ENCODE data around the gene PIK3AP1. TPM values are rescaled to one million over a fixed set of nuclear protein-coding genes. Genes with fewer than 3 reads are reported as not detected.

The PIK3AP1 gene
- polyA plus RNA-seq, 1 of the 3 experiments (the other 2 are of a cell fraction), result 0.07 TPM

- Histone ChIP-seq H3K9ac (no peak overlapping the region), H3K27me3 (ENCODE audit: insufficient read depth) (no peaks in the 10 kb centered on the region), H3K4me1 (ENCODE audit: control insufficient read depth in 1 of 2, insufficient read depth in 2 of 2, low read depth in 1 of 2, low read length in 1 of 2) (peaks cover 0 to 7% of the 10 kb centered on the region in 2 experiments; a peak in 1 of 4 replicates), H4K20me1 (ENCODE audit: insufficient read depth) (no peaks in the 10 kb centered on the region), H3K9me3 (no peaks in the 10 kb centered on the region), H3F3A (replicated peaks; ENCODE audit: insufficient read depth) (no peaks in the 10 kb centered on the region), H3K4me3 (ENCODE audit: low read depth in 2 of 2, low read length in 1 of 2) (no peak overlapping the region), H3K36me3 (replicated peaks in 1 of 2; ENCODE audit: control insufficient read depth in 1 of 2, insufficient read depth in 2 of 2, low read length in 1 of 2) (no peaks in the 10 kb centered on the region), H3K9me2 (no peaks in the 10 kb centered on the region), H2AFZ (ENCODE audit: low read depth) (no peak overlapping the region), H3K79me2 (ENCODE audit: insufficient read depth) (no peaks in the 10 kb centered on the region), H3K27ac (ENCODE audit: low read depth in 2 of 2, low read length in 1 of 2) (no peak overlapping the region), H3K4me2 (no peak overlapping the region)
- POLR2A ChIA-PET, result no interaction called here
- TF ChIP-seq GABPA (IDR thresholded peaks at IDR 0.05; ENCODE audit: low read depth) (no peak), SMC3 (IDR thresholded peaks at IDR 0.05; ENCODE audit: low read depth, low read length) (no peak)
- TF ChIP-seq, protein P1, sequence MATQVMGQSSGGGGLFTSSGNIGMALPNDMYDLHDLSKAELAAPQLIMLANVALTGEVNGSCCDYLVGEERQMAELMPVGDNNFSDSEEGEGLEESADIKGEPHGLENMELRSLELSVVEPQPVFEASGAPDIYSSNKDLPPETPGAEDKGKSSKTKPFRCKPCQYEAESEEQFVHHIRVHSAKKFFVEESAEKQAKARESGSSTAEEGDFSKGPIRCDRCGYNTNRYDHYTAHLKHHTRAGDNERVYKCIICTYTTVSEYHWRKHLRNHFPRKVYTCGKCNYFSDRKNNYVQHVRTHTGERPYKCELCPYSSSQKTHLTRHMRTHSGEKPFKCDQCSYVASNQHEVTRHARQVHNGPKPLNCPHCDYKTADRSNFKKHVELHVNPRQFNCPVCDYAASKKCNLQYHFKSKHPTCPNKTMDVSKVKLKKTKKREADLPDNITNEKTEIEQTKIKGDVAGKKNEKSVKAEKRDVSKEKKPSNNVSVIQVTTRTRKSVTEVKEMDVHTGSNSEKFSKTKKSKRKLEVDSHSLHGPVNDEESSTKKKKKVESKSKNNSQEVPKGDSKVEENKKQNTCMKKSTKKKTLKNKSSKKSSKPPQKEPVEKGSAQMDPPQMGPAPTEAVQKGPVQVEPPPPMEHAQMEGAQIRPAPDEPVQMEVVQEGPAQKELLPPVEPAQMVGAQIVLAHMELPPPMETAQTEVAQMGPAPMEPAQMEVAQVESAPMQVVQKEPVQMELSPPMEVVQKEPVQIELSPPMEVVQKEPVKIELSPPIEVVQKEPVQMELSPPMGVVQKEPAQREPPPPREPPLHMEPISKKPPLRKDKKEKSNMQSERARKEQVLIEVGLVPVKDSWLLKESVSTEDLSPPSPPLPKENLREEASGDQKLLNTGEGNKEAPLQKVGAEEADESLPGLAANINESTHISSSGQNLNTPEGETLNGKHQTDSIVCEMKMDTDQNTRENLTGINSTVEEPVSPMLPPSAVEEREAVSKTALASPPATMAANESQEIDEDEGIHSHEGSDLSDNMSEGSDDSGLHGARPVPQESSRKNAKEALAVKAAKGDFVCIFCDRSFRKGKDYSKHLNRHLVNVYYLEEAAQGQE (IDR thresholded peaks at IDR 0.05; ENCODE audit: low read depth, low read length), result no peak
- WGBS (ENCODE audit: low lambda C conversion rate), result 91% methylated on average over 2 of the region's 2 CpGs
- CTCF ChIA-PET, result interaction anchor here (2.0 kb wide), 1 partner anchor 258 kb away, joined by 6 read pairs; no protein-coding TSS in a partner anchor
- no peak for DNase-seq
These were observed 47.3 kb upstream of the PIK3AP1 start for GRCh38 chr10:96767611-96768010.

- no peak overlapping the region for H3K27ac ChIP-seq (ENCODE audit: low read depth in 2 of 2, low read length in 1 of 2)
- no peaks in the 10 kb centered on the region for H3F3A ChIP-seq (replicated peaks; ENCODE audit: insufficient read depth)
- POLR2A ChIA-PET, result no interaction called here
- H3K27me3 ChIP-seq (ENCODE audit: insufficient read depth), result no peaks in the 10 kb centered on the region; the same call in 1 of the 2 replicates
- no peak overlapping the region for H2AFZ ChIP-seq (ENCODE audit: low read depth)
- DNase-seq, result peak; percentile 78
- WGBS (ENCODE audit: low lambda C conversion rate), result 23% methylated on average over 9 of the region's 9 CpGs
- CTCF ChIA-PET, result no interaction called here
- TF ChIP-seq EP300 (IDR thresholded peaks at IDR 0.05; ENCODE audit: borderline replicate concordance in 1 of 2, low read depth in 1 of 2, low read length in 1 of 2), result no peak
- TF ChIP-seq CTCF (IDR thresholded peaks at IDR 0.05), result peak; percentile 93
- TF ChIP-seq SMC3 (IDR thresholded peaks at IDR 0.05; ENCODE audit: low read depth, low read length), result peak; percentile 76
- TF ChIP-seq RAD21 (IDR thresholded peaks at IDR 0.05; ENCODE audit: low read length), result peak; percentile 79
- no peak for TF ChIP-seq TAF1 (IDR thresholded peaks at IDR 0.05; ENCODE audit: borderline replicate concordance, low read depth, low read length)
- H4K20me1 ChIP-seq (ENCODE audit: insufficient read depth), result no peaks in the 10 kb centered on the region
- H3K4me1 ChIP-seq (ENCODE audit: control insufficient read depth in 1 of 2, insufficient read depth in 2 of 2, low read depth in 1 of 2, low read length in 1 of 2), result peaks cover 0 to 7% of the 10 kb centered on the region in 2 experiments; a peak in 1 of 4 replicates
- no peak overlapping the region for H3K9ac ChIP-seq
- no peaks in the 10 kb centered on the region for H3K79me2 ChIP-seq (ENCODE audit: insufficient read depth)
- H3K9me3 ChIP-seq, result no peaks in the 10 kb centered on the region
- H3K9me2 ChIP-seq, result no peaks in the 10 kb centered on the region
- no peaks in the 10 kb centered on the region for H3K36me3 ChIP-seq (replicated peaks in 1 of 2; ENCODE audit: control insufficient read depth in 1 of 2, insufficient read depth in 2 of 2, low read length in 1 of 2)
- no peak overlapping the region for H3K4me3 ChIP-seq (ENCODE audit: low read depth in 2 of 2, low read length in 1 of 2)
- H3K4me2 ChIP-seq, result no peak overlapping the region
These were observed 45.3 kb upstream of the PIK3AP1 start for GRCh38 chr10:96765406-96766240.
